Epithelial cell of proximal tubule (primary cell): ENCODE measurements around the gene AQP12A. TPM values are rescaled to one million over a fixed set of nuclear protein-coding genes. Genes with fewer than 3 reads are reported as not detected.

Experiments used
- DNase-seq: peaks from one replicate; pipeline ENCODE4 v3.0.0-alpha.2; 2011; ENCODE audit warnings: low read depth
- H3K4me3 ChIP-seq: 2 replicates; pipeline ENCODE4 v1.5.1; 2011; ENCODE audit warnings: low read depth, mild to moderate bottlenecking, low read length
- CTCF ChIP-seq: conservative IDR thresholded peaks from 2 replicates; pipeline ENCODE4 v1.5.1; 2012; ENCODE audit warnings: low read depth, mild to moderate bottlenecking, low read length
- total RNA-seq: library from RNA; depleted of rRNA; stranded (reverse); fragments of >200 nt; gene quantifications from 2 replicates; pipeline ENCODE4 v1.2.3, GENCODE V29; 2015

AQP12A gene
- total RNA-seq, 1 donor from 2014 or later = not detected

GRCh38 chr2:240737958-240738357, 46.3 kb downstream of the AQP12A start:
- H3K4me3 ChIP-seq = no peak overlapping the region
- DNase-seq = no peak
- no peak for TF ChIP-seq CTCF

GRCh38 chr2:240739797-240740196, 48.1 kb downstream of the AQP12A start:
- DNase-seq = no peak
- no peak for TF ChIP-seq CTCF
- H3K4me3 ChIP-seq = no peak overlapping the region

GRCh38 chr2:240741091-240741490, 49.4 kb downstream of the AQP12A start:
- no peak overlapping the region for H3K4me3 ChIP-seq
- DNase-seq = no peak
- no peak for TF ChIP-seq CTCF

- H3K4me3 ChIP-seq = no peak overlapping the region
- no peak for DNase-seq
- no peak for TF ChIP-seq CTCF
Measured at GRCh38 chr2:240742602-240743095, 51.0 kb downstream of the AQP12A start.

GRCh38 chr2:240745456-240745855, 53.8 kb downstream of the AQP12A start:
- DNase-seq = no peak
- H3K4me3 ChIP-seq = no peak overlapping the region
- TF ChIP-seq CTCF = no peak

GRCh38 chr2:240745962-240746361, 54.3 kb downstream of the AQP12A start:
- no peak for TF ChIP-seq CTCF
- no peak overlapping the region for H3K4me3 ChIP-seq
- no peak for DNase-seq

- no peak for DNase-seq
- no peak overlapping the region for H3K4me3 ChIP-seq
- TF ChIP-seq CTCF = no peak
Measured at GRCh38 chr2:240746671-240747070, 55.0 kb downstream of the AQP12A start.
